Common myeloid progenitor, CD34-positive (primary cell): Measurements from ENCODE around the gene KRTAP4-9.
"Not testable (repeated sequence)": the region's sequence is repeated elsewhere in the genome, so short reads cannot be mapped to it uniquely, and the experiment has no call there.

ENCODE experiments used
- CTCF ChIA-PET: fragments of 350-600 bp; sonication (Branson Sonifier 250); formaldehyde crosslinking; loops from one replicate; lab custom pipeline; 2021; ENCODE audit warnings: antibody characterized with exemption; lab: Charles Lee
- POLR2A ChIA-PET: fragments of 350-600 bp; sonication (Branson Sonifier 250); formaldehyde crosslinking; loops from one replicate; lab custom pipeline; 2021; ENCODE audit warnings: antibody characterized with exemption; lab: Charles Lee
- DNase-seq, 3 donors: peaks; one replicate each; pipeline versions ENCODE4 v3.0.0 to v3.0.0-alpha.2; 2013
- H3K27ac ChIP-seq, 2 experiments: 1 replicate in 1 of 2; 2 replicates in 1 of 2; pipeline ENCODE4 v1.7.0; 2013; ENCODE audit warnings: inconsistent platforms in 2 of 2, low read length in 2 of 2, mild to moderate bottlenecking in 2 of 2, low read depth in 1 of 2, moderate library complexity in 1 of 2; ENCODE audit not compliant: severe bottlenecking in 2 of 2, insufficient read depth in 1 of 2, poor library complexity in 1 of 2
- H3K27me3 ChIP-seq, 5 experiments: replicated peaks in 2 of 5; 1 replicate in 3 of 5; 2 replicates in 2 of 5; pipeline versions ENCODE4 v1.6.1 to v1.7.0; 2013; ENCODE audit warnings: low read length in 4 of 5, mild to moderate bottlenecking in 2 of 5, moderate library complexity in 2 of 5, inconsistent platforms in 1 of 5; ENCODE audit not compliant: insufficient read depth in 5 of 5, control insufficient read depth in 4 of 5
- H3K36me3 ChIP-seq, 4 experiments: 1 replicate in 2 of 4; 2 replicates in 2 of 4; pipeline versions ENCODE4 v1.6.1 to v1.7.0; 2013; ENCODE audit warnings: low read length in 3 of 4, control low read depth in 1 of 4, mild to moderate bottlenecking in 1 of 4; ENCODE audit not compliant: control insufficient read depth in 4 of 4, insufficient read depth in 4 of 4
- H3K4me1 ChIP-seq, 4 experiments: 1 replicate in 3 of 4; 2 replicates in 1 of 4; pipeline versions ENCODE4 v1.6.1 to v1.7.1; 2013; ENCODE audit warnings: low read length in 3 of 4, mild to moderate bottlenecking in 3 of 4, control low read depth in 1 of 4, inconsistent platforms in 1 of 4, moderate library complexity in 1 of 4; ENCODE audit not compliant: control insufficient read depth in 4 of 4, insufficient read depth in 4 of 4; ENCODE audit errors: control extremely low read depth in 1 of 4
- H3K4me3 ChIP-seq, 7 experiments: 1 replicate in 4 of 7; 2 replicates in 3 of 7; pipeline versions ENCODE4 v1.5.1 to v1.7.0; 2013; ENCODE audit warnings: mild to moderate bottlenecking in 7 of 7, low read length in 6 of 7, moderate library complexity in 6 of 7, inconsistent platforms in 2 of 7, low read depth in 2 of 7, control low read depth in 1 of 7; ENCODE audit not compliant: insufficient read depth in 4 of 7, control insufficient read depth in 1 of 7; ENCODE audit errors: extremely low read depth in 1 of 7
- H3K9me3 ChIP-seq, 5 experiments: 1 replicate in 4 of 5; 2 replicates in 1 of 5; pipeline versions ENCODE4 v1.6.1 to v1.7.1; 2013; ENCODE audit warnings: low read length in 4 of 5, mild to moderate bottlenecking in 2 of 5, inconsistent platforms in 1 of 5, low read depth in 1 of 5, moderate library complexity in 1 of 5; ENCODE audit not compliant: control insufficient read depth in 4 of 5, insufficient read depth in 2 of 5; ENCODE audit errors: control extremely low read depth in 1 of 5
- WGBS: methylation state at CpG from one replicate; pipeline ENCODE4 v1.1.5; 2013; ENCODE audit not compliant: insufficient coverage; 5-methylcytosine and 5-hydroxymethylcytosine counted together

Gene KRTAP4-9

GRCh38 chr17:41073676-41074075, 31.5 kb upstream of the KRTAP4-9 start:
- POLR2A ChIA-PET, result no interaction called here
- Histone ChIP-seq H3K4me1 (no peaks in the 10 kb centered on the region), H3K27ac (no peak overlapping the region), H3K9me3 (no peaks in the 10 kb centered on the region), H3K4me3 (no peak overlapping the region), H3K27me3 (no peaks in the 10 kb centered on the region), H3K36me3 (no peaks in the 10 kb centered on the region)
- CTCF ChIA-PET, result no interaction called here
- WGBS, result 100% methylated on average over 1 of the region's 2 CpGs
- no peak for DNase-seq

GRCh38 chr17:41076788-41077187, 28.4 kb upstream of the KRTAP4-9 start:
- Histone ChIP-seq H3K9me3 (no peaks in the 10 kb centered on the region), H3K27ac (no peak overlapping the region), H3K4me3 (no peak overlapping the region), H3K27me3 (no peaks in the 10 kb centered on the region), H3K4me1 (no peaks in the 10 kb centered on the region), H3K36me3 (no peaks in the 10 kb centered on the region)
- no peak for DNase-seq
- POLR2A ChIA-PET, result no interaction called here
- CTCF ChIA-PET, result no interaction called here

- H3K4me1 ChIP-seq, result no peaks in the 10 kb centered on the region
- H3K36me3 ChIP-seq, result no peaks in the 10 kb centered on the region
- H3K27me3 ChIP-seq, result no peaks in the 10 kb centered on the region
- no peak overlapping the region for H3K27ac ChIP-seq
- WGBS, result 100% methylated on average over 1 of the region's 4 CpGs
- POLR2A ChIA-PET, result no interaction called here
- DNase-seq, result no peak
- H3K4me3 ChIP-seq, result no peak overlapping the region
- CTCF ChIA-PET, result no interaction called here
- H3K9me3 ChIP-seq, result no peaks in the 10 kb centered on the region
These were observed 22.6 kb upstream of the KRTAP4-9 start for GRCh38 chr17:41082626-41083025.

- no CpG with 5 or more reads among the region's 2 CpGs for WGBS
- H3K27me3 ChIP-seq, DNase-seq, H3K4me3 ChIP-seq, H3K4me1 ChIP-seq, CTCF ChIA-PET, H3K9me3 ChIP-seq, POLR2A ChIA-PET, H3K36me3 ChIP-seq, H3K27ac ChIP-seq: not testable (repeated sequence)
These were observed 21.8 kb upstream of the KRTAP4-9 start for GRCh38 chr17:41083427-41083826.

- DNase-seq, CTCF ChIA-PET, H3K4me3 ChIP-seq, H3K27ac ChIP-seq, H3K36me3 ChIP-seq, H3K4me1 ChIP-seq, H3K27me3 ChIP-seq, H3K9me3 ChIP-seq: not testable (repeated sequence)
- POLR2A ChIA-PET, result interaction anchor here (0.6 to 0.7 kb wide), 2 partner anchors 41 to 255 kb away, joined by 3 read pairs; no protein-coding TSS in a partner anchor
- 93% methylated on average over 5 of the region's 14 CpGs for WGBS
These were observed 20.9 kb upstream of the KRTAP4-9 start, which contains the start of gene KRTAP4-7 for GRCh38 chr17:41084100-41084856. KRTAP4-7 (plus strand) TSS chr17:41084150; CDS start chr17:41084207, 57 bp downstream.

- DNase-seq, H3K9me3 ChIP-seq, H3K27me3 ChIP-seq, CTCF ChIA-PET, H3K4me1 ChIP-seq, H3K36me3 ChIP-seq, H3K27ac ChIP-seq, POLR2A ChIA-PET, H3K4me3 ChIP-seq: not testable (repeated sequence)
- 0% methylated on average over 1 of the region's 4 CpGs for WGBS
These were observed 16.3 kb upstream of the KRTAP4-9 start for GRCh38 chr17:41088760-41089352.

- H3K9me3 ChIP-seq, result peaks cover 0 to 9% (median 3%) of the 10 kb centered on the region in 5 experiments
- H3K4me1 ChIP-seq, result peaks cover 0 to 8% (median 3%) of the 10 kb centered on the region in 4 experiments
- ChIA-PET POLR2A (no interaction called here), CTCF (no interaction called here)
- H3K4me3 ChIP-seq, result no peak overlapping the region
- DNase-seq, result no peak
- no peaks in the 10 kb centered on the region for H3K27me3 ChIP-seq
- 95% methylated on average over 4 of the region's 7 CpGs for WGBS
- no peaks in the 10 kb centered on the region for H3K36me3 ChIP-seq
- H3K27ac ChIP-seq, result no peak overlapping the region
These were observed 9.1 kb upstream of the KRTAP4-9 start for GRCh38 chr17:41096055-41096454.
